ENCODE results near the gene SNX6.
"Not testable (repeated sequence)": the region's sequence is repeated elsewhere in the genome, so short reads cannot be mapped to it uniquely, and the experiment has no call there.

Gene SNX6

GRCh38 chr14:34660796-34661195 is 30.8 kb upstream of the SNX6 start:
- H3K27ac ChIP-seq (ENCODE audit: low read depth, low read length), result no peak overlapping the region
- H3K9ac ChIP-seq (ENCODE audit: low read depth, low read length), result no peak overlapping the region
- H3K36me3 ChIP-seq (ENCODE audit: insufficient read depth, low read length), result no peaks in the 10 kb centered on the region
- H3K9me3 ChIP-seq (ENCODE audit: insufficient read depth, low read depth, low read length), result no peaks in the 10 kb centered on the region
- H3K27me3 ChIP-seq (ENCODE audit: insufficient read depth, low read length), result no peaks in the 10 kb centered on the region
- no peaks in the 10 kb centered on the region for H3K4me1 ChIP-seq (ENCODE audit: insufficient read depth, low read length)
- H3K4me3 ChIP-seq (ENCODE audit: low read length), result no peak overlapping the region

DNA sequence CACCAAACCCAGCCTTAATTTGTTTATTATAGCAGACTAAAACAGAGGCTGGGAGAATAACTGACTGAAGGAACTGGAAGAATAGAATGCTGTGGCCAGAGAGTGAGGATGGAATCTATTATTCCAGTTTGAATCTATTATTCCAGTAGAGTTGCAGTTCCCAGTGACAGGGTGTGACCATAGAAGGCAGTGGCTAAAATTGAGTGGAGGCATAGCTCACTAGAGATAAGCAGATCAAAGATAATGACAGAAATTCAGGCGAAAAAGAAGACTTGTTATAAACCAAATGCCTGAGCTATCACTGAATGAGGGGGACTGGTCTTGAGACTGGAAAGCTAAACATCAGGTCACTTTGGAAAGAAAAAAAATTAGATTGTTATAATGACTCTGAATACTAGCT is 26.0 kb upstream of the SNX6 start:
- no peaks in the 10 kb centered on the region for H3K9me3 ChIP-seq (ENCODE audit: insufficient read depth, low read depth, low read length)
- no peak overlapping the region for H3K9ac ChIP-seq (ENCODE audit: low read depth, low read length)
- no peaks in the 10 kb centered on the region for H3K27me3 ChIP-seq (ENCODE audit: insufficient read depth, low read length)
- H3K4me1 ChIP-seq (ENCODE audit: insufficient read depth, low read length), result no peaks in the 10 kb centered on the region
- WGBS, result 77% methylated on average over 1 of the region's 1 CpG
- H3K27ac ChIP-seq (ENCODE audit: low read depth, low read length), result no peak overlapping the region
- no peaks in the 10 kb centered on the region for H3K36me3 ChIP-seq (ENCODE audit: insufficient read depth, low read length)
- H3K4me3 ChIP-seq (ENCODE audit: low read length), result no peak overlapping the region

DNA sequence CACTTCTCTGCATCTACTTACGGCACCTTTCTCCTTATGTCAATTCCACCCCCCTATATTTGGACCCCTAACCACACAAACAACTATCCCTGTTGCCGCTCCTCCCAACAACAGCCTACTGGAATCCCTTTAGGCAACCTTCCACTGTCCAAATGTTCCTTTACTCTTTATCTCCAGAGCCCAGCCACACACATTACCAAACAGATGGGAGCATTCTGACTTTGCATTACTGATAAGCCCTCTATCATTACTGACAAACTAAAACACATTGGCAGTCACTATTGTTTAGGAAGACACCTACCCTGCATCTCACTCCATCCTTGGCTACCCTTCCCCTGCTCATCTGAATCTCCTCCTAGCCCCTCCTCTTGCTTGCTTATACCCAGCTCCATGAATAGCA is 23.1 kb upstream of the SNX6 start:
- not testable (repeated sequence) for H3K4me1 ChIP-seq (ENCODE audit: insufficient read depth, low read length); H3K27me3 ChIP-seq (ENCODE audit: insufficient read depth, low read length); H3K4me3 ChIP-seq (ENCODE audit: low read length); H3K27ac ChIP-seq (ENCODE audit: low read depth, low read length); H3K36me3 ChIP-seq (ENCODE audit: insufficient read depth, low read length); H3K9me3 ChIP-seq (ENCODE audit: insufficient read depth, low read depth, low read length); H3K9ac ChIP-seq (ENCODE audit: low read depth, low read length)
- WGBS, result 88% methylated on average over 2 of the region's 2 CpGs

DNA sequence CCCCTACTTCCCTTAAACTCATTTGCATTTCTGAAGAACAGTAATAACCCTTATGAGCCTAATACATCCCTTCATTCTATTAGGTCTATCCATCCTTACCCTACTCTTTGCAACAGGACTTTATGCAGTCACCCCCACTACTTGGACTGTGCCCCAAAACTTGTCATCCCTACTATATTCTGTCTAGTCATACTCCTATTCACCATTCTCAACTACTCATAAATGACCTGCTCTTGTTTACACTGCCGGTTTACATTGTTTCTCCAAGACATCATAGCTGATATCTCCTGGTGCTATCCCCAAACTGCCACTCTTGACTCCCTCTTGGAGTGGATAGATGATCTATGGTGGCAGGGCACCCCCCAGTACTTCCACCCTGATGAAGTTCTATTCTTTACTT is 22.4 kb upstream of the SNX6 start:
- H3K4me1 ChIP-seq (ENCODE audit: insufficient read depth, low read length); H3K36me3 ChIP-seq (ENCODE audit: insufficient read depth, low read length); H3K9ac ChIP-seq (ENCODE audit: low read depth, low read length); H3K9me3 ChIP-seq (ENCODE audit: insufficient read depth, low read depth, low read length); H3K4me3 ChIP-seq (ENCODE audit: low read length); H3K27ac ChIP-seq (ENCODE audit: low read depth, low read length); H3K27me3 ChIP-seq (ENCODE audit: insufficient read depth, low read length): not testable (repeated sequence)
- WGBS, result 88% methylated on average over 1 of the region's 1 CpG

GRCh38 chr14:34650786-34651584 is 21.0 kb upstream of the SNX6 start:
- no peaks in the 10 kb centered on the region for H3K27me3 ChIP-seq (ENCODE audit: insufficient read depth, low read length)
- 95% methylated on average over 2 of the region's 4 CpGs for WGBS
- H3K27ac ChIP-seq (ENCODE audit: low read depth, low read length), result no peak overlapping the region
- no peaks in the 10 kb centered on the region for H3K36me3 ChIP-seq (ENCODE audit: insufficient read depth, low read length)
- H3K4me3 ChIP-seq (ENCODE audit: low read length), result no peak overlapping the region
- no peaks in the 10 kb centered on the region for H3K4me1 ChIP-seq (ENCODE audit: insufficient read depth, low read length)
- H3K9me3 ChIP-seq (ENCODE audit: insufficient read depth, low read depth, low read length), result no peaks in the 10 kb centered on the region
- H3K9ac ChIP-seq (ENCODE audit: low read depth, low read length), result no peak overlapping the region

GRCh38 chr14:34650006-34650405 is 20.1 kb upstream of the SNX6 start:
- H3K9ac ChIP-seq (ENCODE audit: low read depth, low read length); H3K27ac ChIP-seq (ENCODE audit: low read depth, low read length); H3K4me1 ChIP-seq (ENCODE audit: insufficient read depth, low read length); H3K9me3 ChIP-seq (ENCODE audit: insufficient read depth, low read depth, low read length); H3K36me3 ChIP-seq (ENCODE audit: insufficient read depth, low read length); H3K4me3 ChIP-seq (ENCODE audit: low read length); H3K27me3 ChIP-seq (ENCODE audit: insufficient read depth, low read length): not testable (repeated sequence)
- no CpG with 5 or more reads among the region's 2 CpGs for WGBS

GRCh38 chr14:34649344-34649743 is 19.4 kb upstream of the SNX6 start:
- Histone ChIP-seq H3K27ac (ENCODE audit: low read depth, low read length) (no peak overlapping the region), H3K27me3 (ENCODE audit: insufficient read depth, low read length) (no peaks in the 10 kb centered on the region), H3K4me1 (ENCODE audit: insufficient read depth, low read length) (no peaks in the 10 kb centered on the region), H3K9me3 (ENCODE audit: insufficient read depth, low read depth, low read length) (no peaks in the 10 kb centered on the region), H3K4me3 (ENCODE audit: low read length) (no peak overlapping the region), H3K36me3 (ENCODE audit: insufficient read depth, low read length) (no peaks in the 10 kb centered on the region), H3K9ac (ENCODE audit: low read depth, low read length) (no peak overlapping the region)

DNA sequence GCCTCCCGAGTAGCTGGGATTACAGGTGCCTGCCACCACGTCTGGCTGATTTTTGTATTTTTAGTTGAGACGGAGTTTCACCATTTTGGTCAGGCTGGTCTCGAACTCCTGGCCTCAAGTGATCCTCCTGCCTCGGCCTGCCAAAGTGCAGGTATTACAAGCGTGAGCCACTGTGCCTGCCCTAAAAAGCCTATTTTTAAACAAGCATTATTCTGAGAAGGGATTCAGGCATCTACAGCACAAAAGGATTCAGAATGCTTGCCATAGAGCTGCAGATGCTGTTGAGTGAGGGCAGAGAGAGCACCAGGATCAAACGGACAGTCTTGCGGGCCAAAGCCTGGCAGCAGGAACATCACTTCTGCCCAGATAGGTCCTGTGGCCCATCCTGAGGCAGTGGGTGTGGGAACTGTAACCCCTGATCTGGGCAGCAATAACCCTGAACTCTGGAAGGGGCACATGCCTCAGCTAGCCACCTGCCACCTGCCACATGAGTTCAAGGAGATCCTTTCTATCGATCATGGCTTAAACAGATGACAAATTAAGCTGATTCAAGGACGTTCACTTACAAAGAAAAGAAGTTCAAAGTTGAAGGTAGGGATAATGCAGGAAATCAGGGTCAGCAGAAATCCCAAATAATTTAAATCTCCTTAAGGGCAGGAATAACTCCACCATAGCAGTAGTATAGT is 16.8 kb upstream of the SNX6 start:
- WGBS, result 87% methylated on average over 10 of the region's 10 CpGs
- Histone ChIP-seq H3K36me3 (ENCODE audit: insufficient read depth, low read length) (no peaks in the 10 kb centered on the region), H3K4me1 (ENCODE audit: insufficient read depth, low read length) (no peaks in the 10 kb centered on the region), H3K27me3 (ENCODE audit: insufficient read depth, low read length) (no peaks in the 10 kb centered on the region), H3K9ac (ENCODE audit: low read depth, low read length) (no peak overlapping the region), H3K4me3 (ENCODE audit: low read length) (no peak overlapping the region), H3K27ac (ENCODE audit: low read depth, low read length) (no peak overlapping the region), H3K9me3 (ENCODE audit: insufficient read depth, low read depth, low read length) (no peaks in the 10 kb centered on the region)

- Histone ChIP-seq H3K9me3 (ENCODE audit: insufficient read depth, low read depth, low read length) (no peaks in the 10 kb centered on the region), H3K4me1 (ENCODE audit: insufficient read depth, low read length) (no peaks in the 10 kb centered on the region), H3K9ac (ENCODE audit: low read depth, low read length) (no peak overlapping the region), H3K27me3 (ENCODE audit: insufficient read depth, low read length) (no peaks in the 10 kb centered on the region), H3K4me3 (ENCODE audit: low read length) (no peak overlapping the region), H3K36me3 (ENCODE audit: insufficient read depth, low read length) (no peaks in the 10 kb centered on the region), H3K27ac (ENCODE audit: low read depth, low read length) (no peak overlapping the region)
- 97% methylated on average over 5 of the region's 6 CpGs for WGBS
Measured at GRCh38 chr14:34643361-34643760, 13.4 kb upstream of the SNX6 start.

- H3K9ac ChIP-seq (ENCODE audit: low read depth, low read length), result no peak overlapping the region
- H3K27ac ChIP-seq (ENCODE audit: low read depth, low read length), result no peak overlapping the region
- H3K27me3 ChIP-seq (ENCODE audit: insufficient read depth, low read length), result no peaks in the 10 kb centered on the region
- WGBS, result 94% methylated on average over 3 of the region's 3 CpGs
- H3K4me3 ChIP-seq (ENCODE audit: low read length), result no peak overlapping the region
- H3K9me3 ChIP-seq (ENCODE audit: insufficient read depth, low read depth, low read length), result no peaks in the 10 kb centered on the region
- no peaks in the 10 kb centered on the region for H3K4me1 ChIP-seq (ENCODE audit: insufficient read depth, low read length)
- H3K36me3 ChIP-seq (ENCODE audit: insufficient read depth, low read length), result no peaks in the 10 kb centered on the region
Measured at GRCh38 chr14:34642595-34642994, 12.6 kb upstream of the SNX6 start.

DNA sequence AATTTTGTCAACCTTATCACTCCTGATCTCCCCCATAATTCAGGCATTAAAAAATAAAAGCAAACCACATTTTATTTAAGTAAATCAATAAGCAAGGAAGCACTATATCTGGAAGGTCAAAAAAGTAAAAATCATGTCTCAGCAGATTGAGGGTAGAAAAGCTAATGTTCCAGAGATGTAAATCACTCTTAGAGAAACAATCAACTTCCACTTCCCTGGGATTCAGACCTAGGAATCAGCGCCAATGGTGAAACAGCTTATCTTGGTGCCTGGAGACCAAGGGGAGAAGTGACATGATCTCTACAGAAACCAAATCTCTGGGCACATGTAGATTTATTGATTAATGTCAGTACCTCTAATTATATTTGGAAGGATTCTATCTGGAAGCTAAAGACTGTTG is 10.9 kb upstream of the SNX6 start:
- Histone ChIP-seq H3K27ac (ENCODE audit: low read depth, low read length) (no peak overlapping the region), H3K4me1 (ENCODE audit: insufficient read depth, low read length) (no peaks in the 10 kb centered on the region), H3K4me3 (ENCODE audit: low read length) (no peak overlapping the region), H3K9me3 (ENCODE audit: insufficient read depth, low read depth, low read length) (no peaks in the 10 kb centered on the region), H3K27me3 (ENCODE audit: insufficient read depth, low read length) (no peaks in the 10 kb centered on the region), H3K9ac (ENCODE audit: low read depth, low read length) (no peak overlapping the region), H3K36me3 (ENCODE audit: insufficient read depth, low read length) (no peaks in the 10 kb centered on the region)
- WGBS, result 100% methylated on average over 1 of the region's 1 CpG

GRCh38 chr14:34634360-34634771 is 4.4 kb upstream of the SNX6 start:
- 92% methylated on average over 9 of the region's 9 CpGs for WGBS
- not testable (repeated sequence) for H3K36me3 ChIP-seq (ENCODE audit: insufficient read depth, low read length); H3K27me3 ChIP-seq (ENCODE audit: insufficient read depth, low read length); H3K9me3 ChIP-seq (ENCODE audit: insufficient read depth, low read depth, low read length); H3K9ac ChIP-seq (ENCODE audit: low read depth, low read length); H3K4me3 ChIP-seq (ENCODE audit: low read length); H3K4me1 ChIP-seq (ENCODE audit: insufficient read depth, low read length); H3K27ac ChIP-seq (ENCODE audit: low read depth, low read length)
